Lung (tissue), 12 donors: ENCODE measurements around the gene CPD. TPM values are rescaled to one million over a fixed set of nuclear protein-coding genes. Genes with fewer than 3 reads are reported as not detected.

ENCODE experiments used
- ATAC-seq: fragments of 200-7000 bp; cut with Tn5 transposase; one replicate; pipeline ENCODE4 v1.9.1; 2020; ENCODE audit warnings: moderate number of reproducible peaks; ENCODE audit not compliant: insufficient read depth, low FRiP score
- DNase-seq, 3 donors: peaks; one replicate each; pipeline ENCODE4 v3.0.0-alpha.2; 2013 to 2017
- H3K27ac ChIP-seq, 2 donors: one replicate each; pipeline ENCODE4 v1.5.1; 2013; ENCODE audit warnings: mild to moderate bottlenecking in 2 of 2, moderate library complexity in 2 of 2, control low read depth in 1 of 2, inconsistent platforms in 1 of 2, low read depth in 1 of 2, low read length in 1 of 2
- H3K27me3 ChIP-seq, 3 donors: one replicate each; pipeline ENCODE4 v1.5.1; 2013; ENCODE audit warnings: low read length in 2 of 3; ENCODE audit not compliant: control insufficient read depth in 3 of 3, insufficient read depth in 3 of 3
- H3K36me3 ChIP-seq, 4 donors: one replicate each; pipeline ENCODE4 v1.5.1; 2013; ENCODE audit warnings: low read length in 4 of 4, mild to moderate bottlenecking in 1 of 4, moderate library complexity in 1 of 4; ENCODE audit not compliant: control insufficient read depth in 4 of 4, insufficient read depth in 4 of 4
- H3K4me1 ChIP-seq, 5 donors: one replicate each; pipeline ENCODE4 v1.5.1; 2013; ENCODE audit warnings: low read length in 5 of 5, mild to moderate bottlenecking in 2 of 5, moderate library complexity in 1 of 5; ENCODE audit not compliant: control insufficient read depth in 5 of 5, insufficient read depth in 5 of 5
- H3K4me3 ChIP-seq: one replicate; pipeline ENCODE4 v1.5.1; 2013; ENCODE audit warnings: mild to moderate bottlenecking, control low read depth, moderate library complexity
- H3K9ac ChIP-seq, 2 donors: one replicate each; pipeline ENCODE4 v1.5.1; 2013; ENCODE audit warnings: low read length in 2 of 2, control low read depth in 1 of 2; ENCODE audit not compliant: insufficient read depth in 1 of 2
- H3K9me3 ChIP-seq, 4 donors: one replicate each; pipeline ENCODE4 v1.5.1; 2013; ENCODE audit warnings: low read length in 3 of 4, mild to moderate bottlenecking in 1 of 4, moderate library complexity in 1 of 4; ENCODE audit not compliant: control insufficient read depth in 4 of 4, insufficient read depth in 3 of 4
- WGBS, 2 donors: extraction: QIAGEN DNeasy Blood & Tissue Kit; methylation state at CpG; one replicate each; pipeline ENCODE4 v1.1.7; 2013; 5-methylcytosine and 5-hydroxymethylcytosine counted together
- polyA plus RNA-seq, 2 donors: library from polyadenylated mRNA; stranded (reverse); fragments of 200-250 nt; gene quantifications; one replicate each; pipeline ENCODE4 v1.2.1, GENCODE V29; 2013
- total RNA-seq, 2 donors: library from RNA; depleted of rRNA in 1 of 2; stranded (reverse); fragments of >200 nt in 1 of 2; gene quantifications; one replicate each; pipeline ENCODE4 v1.2.1, GENCODE V29; 2014 to 2021
- TF ChIP-seq, protein P1 (sequence below): IDR thresholded peaks from 2 replicates; pipeline ENCODE4 v1.5.1; 2012; ENCODE audit warnings: mild to moderate bottlenecking; ENCODE audit errors: control extremely low read depth, extremely low read depth
- donor health status: control.
- donor health status: control.
- donor health status: Bipolar disorder and iron deficiency.
- donor health status: healthy.
- donor health status: DM: yes; HTN: yes; CAD: no.

The CPD gene
- total and polyA plus RNA-seq, 4 donors, result 11.1 to 126 (median 88.1) TPM

DNA sequence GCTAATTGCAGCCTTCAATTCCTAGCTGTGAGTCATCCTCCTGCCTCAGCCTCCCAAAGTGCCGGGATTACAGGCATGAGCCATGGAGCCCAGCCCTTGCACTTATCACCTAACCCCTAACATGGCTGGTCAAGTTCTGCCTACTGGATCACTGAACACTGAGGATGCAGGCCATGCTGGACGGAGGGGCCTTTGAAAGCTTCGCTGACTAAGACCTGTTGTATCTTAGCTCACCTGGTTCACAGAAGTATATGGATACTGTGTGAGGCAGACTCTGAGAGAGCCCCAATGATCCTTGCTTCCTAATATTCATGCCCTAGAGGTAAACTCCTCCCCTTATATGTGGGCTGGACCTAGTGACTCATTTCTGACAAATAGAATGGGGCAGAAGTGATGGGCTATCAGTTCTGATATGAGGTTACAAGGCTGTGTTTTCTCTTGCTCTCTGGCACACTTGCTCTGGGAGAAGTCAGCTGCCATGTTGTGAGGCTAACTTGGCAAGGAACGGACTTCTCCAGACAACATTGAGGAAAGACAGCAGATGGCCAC is 33.1 kb upstream of the CPD start:
- TF ChIP-seq, protein P1, sequence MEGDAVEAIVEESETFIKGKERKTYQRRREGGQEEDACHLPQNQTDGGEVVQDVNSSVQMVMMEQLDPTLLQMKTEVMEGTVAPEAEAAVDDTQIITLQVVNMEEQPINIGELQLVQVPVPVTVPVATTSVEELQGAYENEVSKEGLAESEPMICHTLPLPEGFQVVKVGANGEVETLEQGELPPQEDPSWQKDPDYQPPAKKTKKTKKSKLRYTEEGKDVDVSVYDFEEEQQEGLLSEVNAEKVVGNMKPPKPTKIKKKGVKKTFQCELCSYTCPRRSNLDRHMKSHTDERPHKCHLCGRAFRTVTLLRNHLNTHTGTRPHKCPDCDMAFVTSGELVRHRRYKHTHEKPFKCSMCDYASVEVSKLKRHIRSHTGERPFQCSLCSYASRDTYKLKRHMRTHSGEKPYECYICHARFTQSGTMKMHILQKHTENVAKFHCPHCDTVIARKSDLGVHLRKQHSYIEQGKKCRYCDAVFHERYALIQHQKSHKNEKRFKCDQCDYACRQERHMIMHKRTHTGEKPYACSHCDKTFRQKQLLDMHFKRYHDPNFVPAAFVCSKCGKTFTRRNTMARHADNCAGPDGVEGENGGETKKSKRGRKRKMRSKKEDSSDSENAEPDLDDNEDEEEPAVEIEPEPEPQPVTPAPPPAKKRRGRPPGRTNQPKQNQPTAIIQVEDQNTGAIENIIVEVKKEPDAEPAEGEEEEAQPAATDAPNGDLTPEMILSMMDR, result no peak

DNA sequence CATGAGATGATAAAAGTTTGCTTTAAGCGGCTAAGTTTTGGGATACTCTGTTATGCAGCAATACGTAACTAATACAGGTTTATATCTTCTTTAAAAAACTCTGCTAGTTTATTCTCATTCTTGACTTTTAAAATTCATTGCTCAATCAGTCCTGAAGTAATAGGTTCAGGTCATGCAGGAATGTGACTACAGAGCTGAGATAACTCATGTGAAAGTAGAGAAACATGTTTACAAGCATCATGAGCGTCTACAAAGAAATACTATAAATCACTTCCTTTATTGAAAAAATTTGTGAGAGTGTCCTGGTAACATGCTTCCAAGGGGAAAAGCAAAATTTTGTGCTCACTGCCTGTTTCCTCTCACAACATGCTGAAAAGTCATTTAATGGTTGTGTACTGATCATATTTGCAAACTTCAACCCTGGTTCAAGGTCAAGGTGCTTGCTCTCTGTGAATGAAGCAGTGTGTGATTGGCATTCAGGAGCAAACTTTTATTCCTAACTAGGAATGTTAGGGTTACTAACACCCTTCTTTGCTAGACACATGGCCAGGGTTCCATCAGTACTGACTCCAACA is 32.4 kb upstream of the CPD start:
- peaks cover 0 to 16% (median 11%) of the 10 kb centered on the region in 5 donors for H3K4me1 ChIP-seq
- TF ChIP-seq, protein P1, result no peak
- no peaks in the 10 kb centered on the region for H3K27me3 ChIP-seq
- no peak overlapping the region for H3K9ac ChIP-seq
- H3K27ac ChIP-seq, result peak overlapping the region in 1 of 2 donors; percentile 42
- H3K4me3 ChIP-seq, result no peak overlapping the region
- no peaks in the 10 kb centered on the region for H3K9me3 ChIP-seq
- DNase-seq, result no peak
- no peak for ATAC-seq
- 79 to 85% methylated on average over 3 of the region's 3 CpGs for WGBS, 2 donors
- no peaks in the 10 kb centered on the region for H3K36me3 ChIP-seq

More for the DNA sequence above, 33.1 kb upstream of the CPD start:
- Histone ChIP-seq H3K9ac (no peak overlapping the region), H3K4me1 (peaks cover 0 to 17% (median 14%) of the 10 kb centered on the region in 5 donors), H3K4me3 (no peak overlapping the region), H3K36me3 (no peaks in the 10 kb centered on the region), H3K27me3 (no peaks in the 10 kb centered on the region), H3K9me3 (no peaks in the 10 kb centered on the region), H3K27ac (peak overlapping the region; percentile 72 to 82)
- DNase-seq, result no peak
- no peak for ATAC-seq
- 92 to 99% methylated on average over 4 of the region's 4 CpGs for WGBS, 2 donors

DNA sequence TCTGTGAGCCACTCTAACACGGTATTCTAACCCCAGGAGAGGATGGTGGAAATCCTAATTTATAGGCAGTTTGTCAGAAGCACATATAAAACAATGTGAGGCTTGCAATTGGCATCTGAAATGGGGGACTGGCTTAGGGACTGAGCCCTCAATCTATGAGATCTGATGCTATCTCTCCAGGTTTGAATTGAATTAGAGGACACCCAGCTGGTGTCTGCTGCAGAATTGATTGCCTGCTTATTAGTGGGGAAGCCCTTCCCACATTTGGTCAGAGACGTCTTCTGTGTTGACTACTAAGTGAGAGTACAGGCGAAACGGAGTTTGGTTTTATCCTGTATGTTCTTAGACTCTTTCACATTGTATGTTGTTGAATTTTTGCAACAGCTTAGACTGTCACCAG is 31.2 kb upstream of the CPD start:
- H3K27me3 ChIP-seq, result no peaks in the 10 kb centered on the region
- WGBS, 2 donors, result 79 to 83% methylated on average over 4 of the region's 4 CpGs
- TF ChIP-seq, protein P1, result no peak
- no peaks in the 10 kb centered on the region for H3K9me3 ChIP-seq
- H3K4me3 ChIP-seq, result no peak overlapping the region
- ATAC-seq (no peak), DNase-seq (no peak)
- H3K36me3 ChIP-seq, result no peaks in the 10 kb centered on the region
- no peak overlapping the region for H3K9ac ChIP-seq
- H3K4me1 ChIP-seq, result peaks cover 0 to 13% (median 7%) of the 10 kb centered on the region in 5 donors
- H3K27ac ChIP-seq, result no peak overlapping the region
